Stimulated activated CD4-positive, alpha-beta T cell treated with anti-CD3 and anti-CD28 coated beads, Interleukin-2, amount 100 ng/mL, for 24 hours (primary cell): ENCODE data around the gene CD2.
"Not testable (repeated sequence)": the region's sequence is repeated elsewhere in the genome, so short reads cannot be mapped to it uniquely, and the experiment has no call there.

Source experiments
- DNase-seq, 2 donors: peaks; one replicate each; pipeline ENCODE4 v3.0.0-alpha.2; 2020

Gene CD2

GRCh38 chr1:116732726-116733125 lies 21.5 kb upstream of the CD2 start:
- DNase-seq = no peak

DNA sequence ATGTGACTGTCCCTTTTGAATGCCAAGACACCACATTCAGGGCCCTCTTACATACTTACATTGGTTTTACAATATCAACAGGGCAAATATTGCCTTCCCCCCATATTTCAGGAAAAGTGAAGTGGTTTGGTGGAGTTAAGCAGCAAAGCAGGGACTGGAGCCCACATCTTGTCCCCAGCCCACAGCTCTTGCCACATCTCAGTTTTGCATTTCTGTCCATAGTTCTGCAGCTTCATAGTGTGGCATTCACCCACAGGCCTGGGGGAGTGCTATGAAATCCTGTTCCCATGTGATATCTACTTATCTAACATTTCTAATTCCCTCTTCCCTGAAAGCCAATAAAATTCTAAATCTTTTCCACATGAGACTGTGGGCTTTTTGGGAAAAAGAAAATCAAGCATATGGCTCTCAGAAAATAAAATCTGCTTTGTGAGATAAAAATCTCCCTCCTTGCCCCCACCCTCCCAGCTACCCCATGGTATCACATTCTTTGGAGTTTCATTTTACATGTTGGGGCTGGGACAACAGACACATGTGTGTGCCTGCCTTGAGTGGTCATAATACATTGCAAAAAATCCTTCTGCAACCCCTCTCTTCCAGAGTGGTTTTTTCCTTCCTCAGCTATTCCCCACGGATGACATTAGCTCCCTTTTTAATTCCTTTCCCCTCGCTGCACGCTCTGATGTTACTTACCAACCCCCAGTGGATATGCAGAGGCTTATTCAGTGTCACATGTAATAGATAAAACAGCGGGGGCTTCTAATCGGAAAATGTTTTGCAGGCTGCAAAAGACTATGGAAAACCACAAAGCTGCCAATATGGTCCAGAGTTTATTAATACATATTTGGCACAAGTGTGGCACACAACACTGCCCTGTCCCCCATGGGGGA lies 20.5 kb upstream of the CD2 start:
- no peak for DNase-seq

DNA sequence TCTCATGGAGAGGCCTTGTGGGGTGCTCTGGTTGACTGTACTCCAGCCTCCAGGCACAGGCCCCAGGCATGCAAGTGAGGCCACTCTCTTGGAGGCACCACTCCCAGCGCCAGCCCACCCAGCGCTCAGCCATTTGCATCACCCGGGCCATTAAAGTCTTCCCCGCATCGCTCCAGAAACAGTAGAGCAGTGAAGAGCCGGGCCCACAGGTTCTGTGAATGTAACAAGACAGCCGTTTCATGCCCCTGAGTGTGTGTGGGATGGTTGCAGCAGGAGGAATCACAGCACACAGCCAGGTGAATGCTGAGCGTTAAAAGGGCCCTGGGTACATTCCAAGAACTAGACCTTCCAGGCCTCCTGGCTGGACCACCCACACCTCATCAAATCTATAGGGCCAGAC lies 19.0 kb upstream of the CD2 start:
- DNase-seq = no peak

DNA sequence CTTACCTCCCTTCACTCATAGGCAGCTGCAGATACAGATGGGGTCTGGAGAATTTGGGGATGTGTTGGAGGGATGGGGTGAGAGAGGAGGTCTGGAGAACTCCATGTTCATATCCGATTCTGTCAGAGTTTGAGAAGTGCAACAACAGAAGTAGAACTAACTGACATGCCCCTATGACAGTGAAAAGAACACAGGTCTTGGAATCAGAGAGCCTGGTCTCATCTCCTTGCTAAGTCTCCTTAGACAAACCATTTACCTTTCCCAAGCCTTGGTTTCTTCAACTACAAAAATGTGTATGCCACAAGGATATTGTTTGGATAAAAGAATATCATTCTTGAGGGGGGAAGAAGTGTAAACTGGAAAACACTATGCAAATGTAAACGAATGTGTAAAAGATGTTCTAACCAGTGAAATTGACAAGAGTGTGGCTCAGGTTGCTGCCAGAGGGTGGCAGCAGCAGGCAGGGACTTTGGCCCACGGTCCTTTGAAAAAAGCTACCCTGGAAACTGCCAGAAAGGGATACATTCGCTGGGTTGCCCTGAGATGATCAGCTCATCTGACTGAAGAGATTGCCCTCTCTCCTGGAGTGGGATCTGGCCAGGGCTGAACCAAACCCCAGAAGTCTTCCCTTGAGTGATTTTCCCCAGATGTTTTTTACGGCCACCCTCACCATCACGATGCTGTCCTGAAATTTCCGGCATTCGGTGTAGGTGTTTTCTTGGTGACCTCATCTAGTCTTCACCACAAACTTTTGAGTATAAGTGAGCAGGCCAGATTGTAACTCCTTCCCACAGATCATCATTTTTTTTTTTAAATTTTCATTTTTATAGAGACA lies 17.0 kb upstream of the CD2 start:
- DNase-seq = peak; percentile 71 to 74

DNA sequence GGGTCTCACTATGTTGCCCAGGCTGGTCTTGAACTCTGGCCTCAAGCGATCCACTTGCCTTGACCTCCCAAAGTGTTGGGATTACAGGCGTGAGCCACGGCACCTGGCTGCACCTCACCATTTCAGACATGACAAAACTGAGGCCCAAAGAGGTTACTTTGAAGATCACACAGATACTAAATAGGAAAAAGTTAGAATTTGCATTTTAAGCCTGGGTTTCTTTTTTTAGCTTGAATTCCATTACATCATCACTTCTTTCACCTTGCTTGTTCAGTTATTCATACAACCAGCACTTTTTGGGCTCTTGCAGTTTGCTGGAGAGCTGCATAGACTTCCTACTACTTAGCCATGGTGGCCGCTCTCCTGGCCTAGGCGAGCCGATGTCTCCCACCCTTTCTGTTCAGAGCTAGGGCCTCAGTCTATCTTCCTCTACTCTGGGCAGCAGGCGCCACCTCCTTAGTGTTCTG lies 16.3 kb upstream of the CD2 start:
- peak; percentile 51 to 61 for DNase-seq

DNA sequence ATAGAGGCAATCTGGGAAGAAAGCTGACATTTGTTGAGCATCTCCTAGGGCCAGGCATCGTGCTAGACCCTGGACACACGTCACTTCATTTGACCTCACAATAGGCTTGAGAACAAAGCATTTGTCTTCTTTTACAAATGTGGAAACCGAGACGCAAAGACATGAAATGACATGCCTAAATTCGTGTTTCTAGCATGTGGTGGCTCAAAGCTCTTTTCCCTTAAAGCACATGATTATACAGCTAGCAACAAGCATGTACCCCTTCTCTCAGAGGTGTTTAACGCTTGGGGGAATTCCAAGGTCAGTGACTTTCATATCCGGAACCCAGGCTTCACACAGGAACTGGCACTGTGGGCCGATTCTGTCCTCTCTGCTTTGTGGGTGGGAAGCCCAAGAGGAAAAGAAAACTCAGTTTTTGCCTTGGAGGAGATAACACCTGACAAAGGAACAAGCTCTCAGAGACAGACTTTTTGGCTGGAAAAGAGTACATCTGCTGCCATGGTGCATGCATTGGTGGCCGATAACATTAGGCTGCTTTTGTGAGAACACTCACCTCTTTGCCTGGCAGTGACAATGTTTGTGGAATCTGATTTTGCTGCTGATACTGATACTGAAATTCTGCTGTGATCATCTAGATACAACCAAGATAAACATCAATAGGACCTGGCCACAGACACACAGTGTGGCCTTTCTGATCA lies 15.4 kb upstream of the CD2 start:
- peak; percentile 66 to 72 for DNase-seq

DNA sequence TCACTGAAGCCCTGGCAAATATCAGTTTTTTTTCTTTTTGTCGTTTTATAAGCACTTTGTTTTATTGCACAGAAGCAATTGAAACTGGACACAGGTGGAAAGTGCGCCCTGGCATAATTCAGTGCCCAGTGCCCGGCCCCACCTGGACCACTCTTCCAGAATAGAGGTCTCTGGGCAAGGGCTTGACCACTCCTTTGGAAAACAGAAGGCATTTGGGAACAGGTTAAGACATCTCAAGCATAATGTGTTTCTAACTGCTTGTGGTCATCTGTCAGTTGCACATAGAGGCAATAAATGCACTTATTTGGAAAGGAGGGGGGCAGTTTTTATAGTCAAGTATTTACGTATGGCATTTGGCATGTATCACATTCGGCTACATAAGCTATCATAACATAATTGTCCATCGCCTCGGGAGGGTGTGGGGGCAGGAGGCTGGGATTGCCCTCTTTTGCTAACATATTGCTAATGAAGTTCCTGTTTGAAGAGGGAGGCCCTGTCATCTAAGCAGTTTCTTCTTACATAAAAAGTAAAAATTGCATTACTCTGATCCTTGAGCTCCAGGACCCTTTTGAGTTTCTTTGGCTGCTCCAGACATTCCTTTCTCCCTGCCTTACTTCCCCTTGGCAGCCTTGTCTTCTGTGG lies 14.7 kb upstream of the CD2 start:
- DNase-seq = no peak

GRCh38 chr1:116740296-116740695 lies 13.9 kb upstream of the CD2 start:
- DNase-seq = no peak

- no peak for DNase-seq
Measured at GRCh38 chr1:116740746-116741145, 13.5 kb upstream of the CD2 start.

GRCh38 chr1:116741836-116742565 lies 12.2 kb upstream of the CD2 start:
- no peak for DNase-seq

DNA sequence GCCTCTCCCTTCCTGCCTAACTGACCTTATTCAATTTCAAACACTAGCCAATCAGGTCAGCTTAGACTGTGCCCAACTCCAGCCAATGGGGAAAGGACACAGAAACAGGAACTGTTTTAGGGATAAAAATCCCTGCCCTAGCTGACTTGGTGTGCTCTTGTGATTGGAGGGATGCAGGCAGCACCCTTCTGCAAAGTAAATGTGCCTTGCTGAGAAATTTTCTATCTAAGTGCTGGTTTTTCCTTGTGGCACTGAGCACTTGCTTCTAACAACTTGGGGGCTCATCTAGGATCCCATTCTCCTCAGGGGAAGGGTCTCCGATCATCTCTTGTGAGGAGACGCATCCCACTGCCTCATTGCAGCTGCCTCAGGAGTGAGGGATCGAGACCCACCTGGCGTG lies 10.7 kb upstream of the CD2 start:
- no peak for DNase-seq

DNA sequence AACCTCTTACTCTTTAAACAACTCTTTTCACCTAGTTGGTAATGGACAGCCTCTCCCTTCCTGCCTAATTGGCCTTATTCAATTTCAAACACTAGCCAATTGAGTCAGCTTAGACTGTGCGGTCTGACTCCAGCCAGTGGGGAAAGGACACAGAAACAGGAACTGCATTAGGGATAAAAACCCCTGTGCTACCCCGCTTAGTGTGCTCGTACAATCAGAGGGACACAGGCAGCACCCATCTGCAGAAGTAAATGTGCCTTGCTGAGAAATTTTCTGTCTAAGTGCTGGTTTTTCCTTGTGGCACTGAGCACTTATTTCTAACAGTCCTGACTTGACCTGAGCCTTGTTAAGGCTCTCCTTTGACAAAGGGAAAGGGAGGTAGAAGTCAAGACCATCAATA lies 6.0 kb upstream of the CD2 start:
- no peak for DNase-seq

GRCh38 chr1:116751146-116751545 lies 3.1 kb upstream of the CD2 start:
- no peak for DNase-seq

DNA sequence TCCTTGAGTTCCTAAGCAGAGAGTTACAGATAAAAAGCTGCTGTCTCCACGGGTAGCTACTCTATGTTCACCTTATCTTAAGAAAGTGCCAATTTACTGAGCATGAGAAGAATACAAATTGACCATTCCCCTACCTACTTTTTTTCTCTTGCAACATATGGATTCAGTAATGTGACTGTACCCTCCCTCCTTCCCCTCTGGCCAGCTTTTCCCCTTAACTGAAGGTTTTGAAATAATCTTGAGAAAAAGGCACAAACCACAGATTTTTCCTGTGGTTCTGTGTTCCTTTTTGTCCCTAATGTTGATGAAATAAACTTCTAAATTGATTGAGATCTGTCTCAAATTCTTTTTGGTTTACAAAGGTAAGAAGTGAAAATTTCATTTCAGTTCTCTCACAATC lies 2.6 kb upstream of the CD2 start:
- no peak for DNase-seq

DNA sequence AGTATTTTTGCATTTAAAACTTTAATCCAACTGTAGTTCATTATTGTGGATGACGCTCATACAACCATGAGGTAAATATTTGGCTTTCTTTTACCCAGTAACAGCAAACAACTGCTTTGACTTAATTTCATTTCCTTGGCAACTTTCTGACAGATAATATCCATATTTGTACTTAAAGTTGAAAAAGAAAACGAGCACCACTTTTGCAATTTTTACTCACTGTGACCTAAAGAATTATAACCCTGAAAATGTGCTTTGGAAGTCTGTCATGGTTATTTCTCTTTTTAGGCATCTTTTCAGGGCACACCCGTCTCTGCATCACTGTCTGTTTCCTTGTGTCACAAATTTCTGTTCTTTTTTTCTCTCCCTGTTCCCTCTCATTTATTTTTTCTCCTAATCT lies 918 bp upstream of the CD2 start:
- DNase-seq = no peak

GRCh38 chr1:116755066-116755465 lies 836 bp downstream of the CD2 start:
- no peak for DNase-seq

DNA sequence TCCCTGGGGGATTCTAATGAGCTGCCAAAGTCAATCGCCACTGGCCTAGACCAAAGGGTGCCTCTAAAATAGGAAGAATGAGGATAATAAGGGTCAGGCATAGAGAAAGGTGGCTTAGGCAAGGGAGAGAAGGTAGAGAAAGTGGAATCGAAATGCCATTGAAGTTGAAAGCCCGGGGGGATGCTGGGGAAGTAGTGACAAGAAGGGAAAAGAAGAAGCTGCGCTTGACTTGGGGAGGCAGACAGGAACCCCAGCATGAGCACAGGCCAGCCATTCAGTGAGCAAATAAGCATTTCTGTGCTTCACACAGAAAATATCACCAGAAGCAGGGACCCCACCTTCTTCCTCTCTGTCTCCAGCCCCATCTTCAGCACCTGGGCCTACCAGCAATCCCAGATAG lies 1.5 kb downstream of the CD2 start:
- DNase-seq = no peak

- DNase-seq = peak; percentile 49 to 53
Measured at GRCh38 chr1:116756092-116756491, 1.9 kb downstream of the CD2 start.

GRCh38 chr1:116758456-116758815 lies 4.2 kb downstream of the CD2 start:
- DNase-seq = not testable (repeated sequence)

GRCh38 chr1:116759636-116760035 lies 5.4 kb downstream of the CD2 start:
- DNase-seq = no peak

DNA sequence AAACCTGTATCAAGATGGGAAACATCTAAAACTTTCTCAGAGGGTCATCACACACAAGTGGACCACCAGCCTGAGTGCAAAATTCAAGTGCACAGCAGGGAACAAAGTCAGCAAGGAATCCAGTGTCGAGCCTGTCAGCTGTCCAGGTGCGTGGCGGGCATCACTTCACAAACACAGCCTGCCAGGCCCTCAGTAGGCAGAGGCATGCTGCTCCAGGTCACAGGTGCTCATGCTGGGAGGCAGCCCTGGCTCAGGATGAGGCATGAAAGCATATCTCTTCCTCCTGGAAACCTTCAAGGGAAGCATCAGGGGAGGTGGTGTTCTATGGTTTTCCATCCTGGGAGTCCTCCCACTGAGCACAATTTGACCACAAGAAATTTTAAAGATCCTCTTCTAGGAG lies 6.3 kb downstream of the CD2 start:
- no peak for DNase-seq

DNA sequence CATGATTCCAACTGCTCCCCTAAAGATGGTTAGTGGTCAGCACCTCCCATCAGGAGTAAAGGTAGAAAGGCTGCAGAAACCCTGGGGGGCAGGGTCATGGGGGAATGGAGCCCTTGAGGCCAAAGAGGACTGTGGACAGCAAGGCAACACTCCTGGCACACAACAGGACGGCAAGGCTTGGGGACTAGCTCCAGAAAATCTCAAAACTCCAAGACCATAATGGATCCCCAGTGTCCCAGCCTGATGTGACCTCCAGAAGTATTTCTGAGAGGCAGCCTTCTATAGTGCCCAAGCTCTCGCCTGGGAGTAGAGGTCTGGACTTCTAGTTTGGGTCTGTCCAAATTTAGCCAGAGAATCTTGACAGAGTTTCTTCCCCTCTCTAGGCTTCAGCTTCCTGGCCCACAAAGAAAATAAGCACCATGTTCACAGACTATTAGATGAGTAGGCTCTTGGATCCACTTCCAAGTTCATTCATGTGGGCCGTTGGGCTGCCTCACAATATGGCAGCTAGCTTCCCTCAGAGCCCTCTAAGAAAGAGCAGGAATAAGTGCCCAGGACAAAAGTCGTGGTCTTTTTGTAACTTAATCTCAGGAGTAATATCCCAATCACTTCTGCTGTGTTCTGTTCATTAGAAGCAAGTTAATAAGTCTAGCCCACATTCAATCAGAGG lies 6.9 kb downstream of the CD2 start:
- no peak for DNase-seq
